ENCODE results near the gene FAM89B. TPM values are rescaled to one million over a fixed set of nuclear protein-coding genes. Genes with fewer than 3 reads are reported as not detected.

FAM89B gene
- total and polyA plus RNA-seq, 2 donors (not counting 1 experiment from before 2014, with no cell fraction given): 17.5 to 18.2 TPM

DNA sequence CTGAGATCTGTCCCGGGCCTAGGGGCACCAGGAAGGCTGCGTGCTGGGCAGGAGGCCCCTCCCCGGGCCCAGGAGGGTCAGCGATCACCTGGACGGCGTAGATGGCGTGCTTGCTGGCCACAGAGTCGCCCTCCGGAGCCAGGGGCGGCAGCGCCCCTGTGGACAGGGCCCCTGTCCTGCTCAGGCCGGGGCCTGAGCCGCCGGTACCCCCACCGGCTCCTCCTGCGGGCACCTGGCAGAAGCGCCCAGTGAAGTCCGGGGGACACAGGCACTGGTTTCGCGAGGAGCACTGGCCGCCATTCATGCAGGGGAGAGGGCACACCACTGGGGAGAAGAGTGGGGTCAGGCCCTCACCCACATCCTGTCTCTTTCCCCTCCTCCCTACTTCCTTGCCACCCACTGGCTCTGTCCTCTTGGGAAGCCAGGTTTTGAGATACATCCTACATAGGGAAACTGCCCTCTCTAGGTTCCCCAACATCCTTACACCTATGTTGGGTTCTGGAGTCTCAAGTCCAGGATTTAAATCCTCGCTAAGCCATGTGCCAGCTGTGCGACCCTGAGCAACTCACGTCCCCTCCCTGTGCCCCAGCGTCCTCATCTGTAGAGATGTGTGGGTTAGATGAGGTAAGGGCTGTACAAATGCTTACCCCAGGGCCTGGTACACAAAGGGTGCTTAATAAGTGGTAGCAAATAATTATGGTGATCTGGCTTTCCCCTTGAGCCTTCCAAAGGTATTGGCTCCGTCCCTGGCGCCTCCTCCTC, 18.1 kb upstream of the FAM89B start:
- Histone ChIP-seq H3K4me3 (replicated peaks in 1 of 4; ENCODE audit: control extremely low read depth in 1 of 4, insufficient read depth in 1 of 4, low read depth in 3 of 4, low read length in 4 of 4) (no peak overlapping the region), H3K4me2 (ENCODE audit: extremely low read depth, insufficient read depth, low read length) (no peak overlapping the region), H3K9ac (ENCODE audit: insufficient read depth, low read length) (no peak overlapping the region), H3K27ac (ENCODE audit: insufficient read depth, low read length) (no peak overlapping the region), H3K36me3 (ENCODE audit: control insufficient read depth, insufficient read depth, low read length) (peaks cover 7% of the 10 kb centered on the region), H2AFZ (ENCODE audit: low read length) (no peak overlapping the region), H3K27me3 (ENCODE audit: control insufficient read depth, insufficient read depth, low read length) (no peaks in the 10 kb centered on the region), H4K20me1 (ENCODE audit: control insufficient read depth, extremely low read depth, insufficient read depth, low read length) (no peaks in the 10 kb centered on the region), H3K9me3 (ENCODE audit: control insufficient read depth, insufficient read depth, low read depth, low read length) (no peaks in the 10 kb centered on the region), H3K4me1 (ENCODE audit: control insufficient read depth, extremely low read depth, insufficient read depth, low read length) (peaks cover 28% of the 10 kb centered on the region), H3K79me2 (ENCODE audit: control insufficient read depth, insufficient read depth, low read length) (peaks cover 15% of the 10 kb centered on the region)
- DNase-seq (ENCODE audit: low read depth in 2 of 2): no peak
- TF ChIP-seq EZH2 (IDR thresholded peaks at IDR 0.05; ENCODE audit: low read length, missing control alignments): no peak
- TF ChIP-seq, protein P1, sequence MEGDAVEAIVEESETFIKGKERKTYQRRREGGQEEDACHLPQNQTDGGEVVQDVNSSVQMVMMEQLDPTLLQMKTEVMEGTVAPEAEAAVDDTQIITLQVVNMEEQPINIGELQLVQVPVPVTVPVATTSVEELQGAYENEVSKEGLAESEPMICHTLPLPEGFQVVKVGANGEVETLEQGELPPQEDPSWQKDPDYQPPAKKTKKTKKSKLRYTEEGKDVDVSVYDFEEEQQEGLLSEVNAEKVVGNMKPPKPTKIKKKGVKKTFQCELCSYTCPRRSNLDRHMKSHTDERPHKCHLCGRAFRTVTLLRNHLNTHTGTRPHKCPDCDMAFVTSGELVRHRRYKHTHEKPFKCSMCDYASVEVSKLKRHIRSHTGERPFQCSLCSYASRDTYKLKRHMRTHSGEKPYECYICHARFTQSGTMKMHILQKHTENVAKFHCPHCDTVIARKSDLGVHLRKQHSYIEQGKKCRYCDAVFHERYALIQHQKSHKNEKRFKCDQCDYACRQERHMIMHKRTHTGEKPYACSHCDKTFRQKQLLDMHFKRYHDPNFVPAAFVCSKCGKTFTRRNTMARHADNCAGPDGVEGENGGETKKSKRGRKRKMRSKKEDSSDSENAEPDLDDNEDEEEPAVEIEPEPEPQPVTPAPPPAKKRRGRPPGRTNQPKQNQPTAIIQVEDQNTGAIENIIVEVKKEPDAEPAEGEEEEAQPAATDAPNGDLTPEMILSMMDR (conservative IDR thresholded peaks at IDR 0.05 in 1 of 2, IDR thresholded peaks at IDR 0.05 in 1 of 2; ENCODE audit: low read depth in 1 of 2, low read length in 2 of 2): no peak

GRCh38 chr11:65554842-65555430, 17.4 kb upstream of the FAM89B start:
- H3K4me2 ChIP-seq (ENCODE audit: extremely low read depth, insufficient read depth, low read length): peak overlapping the region; percentile 37
- peaks cover 33% of the 10 kb centered on the region for H3K4me1 ChIP-seq (ENCODE audit: control insufficient read depth, extremely low read depth, insufficient read depth, low read length)
- peaks cover 7% of the 10 kb centered on the region for H3K36me3 ChIP-seq (ENCODE audit: control insufficient read depth, insufficient read depth, low read length)
- no peak overlapping the region for H3K4me3 ChIP-seq (replicated peaks in 1 of 4; ENCODE audit: control extremely low read depth in 1 of 4, insufficient read depth in 1 of 4, low read depth in 3 of 4, low read length in 4 of 4)
- no peaks in the 10 kb centered on the region for H3K9me3 ChIP-seq (ENCODE audit: control insufficient read depth, insufficient read depth, low read depth, low read length)
- peak overlapping the region; percentile 68 for H3K27ac ChIP-seq (ENCODE audit: insufficient read depth, low read length)
- H4K20me1 ChIP-seq (ENCODE audit: control insufficient read depth, extremely low read depth, insufficient read depth, low read length): no peaks in the 10 kb centered on the region
- DNase-seq (ENCODE audit: low read depth in 2 of 2): no peak
- H3K9ac ChIP-seq (ENCODE audit: insufficient read depth, low read length): no peak overlapping the region
- no peaks in the 10 kb centered on the region for H3K27me3 ChIP-seq (ENCODE audit: control insufficient read depth, insufficient read depth, low read length)
- TF ChIP-seq EZH2 (IDR thresholded peaks at IDR 0.05; ENCODE audit: low read length, missing control alignments): no peak
- TF ChIP-seq, protein P1 (conservative IDR thresholded peaks at IDR 0.05 in 1 of 2, IDR thresholded peaks at IDR 0.05 in 1 of 2; ENCODE audit: low read depth in 1 of 2, low read length in 2 of 2): no peak
- peaks cover 15% of the 10 kb centered on the region for H3K79me2 ChIP-seq (ENCODE audit: control insufficient read depth, insufficient read depth, low read length)
- no peak overlapping the region for H2AFZ ChIP-seq (ENCODE audit: low read length)

DNA sequence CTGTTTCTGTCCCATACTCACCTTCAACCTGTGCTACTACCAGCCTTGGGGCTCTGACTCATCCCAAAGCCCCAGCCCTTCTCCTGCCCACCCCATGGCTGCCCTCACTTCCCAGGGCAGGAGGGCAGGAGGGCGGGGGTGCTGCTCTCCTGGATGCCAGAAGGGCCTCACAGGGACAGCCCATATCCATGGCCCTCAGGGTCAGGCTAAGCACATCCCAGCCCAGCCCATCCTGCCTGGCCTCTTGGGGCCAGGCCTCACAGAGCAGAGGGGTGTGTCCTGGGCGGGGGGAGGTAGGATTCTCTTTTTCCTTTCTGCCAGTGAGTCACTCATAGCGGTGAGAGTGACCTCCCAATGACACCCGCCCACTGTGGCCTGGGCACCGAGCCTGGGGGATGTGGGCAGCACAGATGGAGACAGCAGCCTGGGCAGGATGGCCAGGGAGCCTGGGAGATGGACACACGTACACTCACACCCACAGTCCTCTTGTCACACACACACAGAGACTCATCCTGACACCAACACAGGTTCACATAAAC, 16.6 kb upstream of the FAM89B start:
- Histone ChIP-seq H3K4me1 (ENCODE audit: control insufficient read depth, extremely low read depth, insufficient read depth, low read length) (peaks cover 40% of the 10 kb centered on the region), H3K27me3 (ENCODE audit: control insufficient read depth, insufficient read depth, low read length) (no peaks in the 10 kb centered on the region), H3K4me3 (replicated peaks in 1 of 4; ENCODE audit: control extremely low read depth in 1 of 4, insufficient read depth in 1 of 4, low read depth in 3 of 4, low read length in 4 of 4) (peak overlapping the region in 3 of 4 experiments; percentile 7 to 32 (median 13)), H3K36me3 (ENCODE audit: control insufficient read depth, insufficient read depth, low read length) (peaks cover 7% of the 10 kb centered on the region), H3K9ac (ENCODE audit: insufficient read depth, low read length) (peak overlapping the region; percentile 4), H3K4me2 (ENCODE audit: extremely low read depth, insufficient read depth, low read length) (peak overlapping the region; percentile 62), H3K27ac (ENCODE audit: insufficient read depth, low read length) (peak overlapping the region; percentile 68), H3K9me3 (ENCODE audit: control insufficient read depth, insufficient read depth, low read depth, low read length) (no peaks in the 10 kb centered on the region), H3K79me2 (ENCODE audit: control insufficient read depth, insufficient read depth, low read length) (peaks cover 15% of the 10 kb centered on the region), H2AFZ (ENCODE audit: low read length) (no peak overlapping the region), H4K20me1 (ENCODE audit: control insufficient read depth, extremely low read depth, insufficient read depth, low read length) (no peaks in the 10 kb centered on the region)
- no peak for TF ChIP-seq EZH2 (IDR thresholded peaks at IDR 0.05; ENCODE audit: low read length, missing control alignments)
- TF ChIP-seq, protein P1 (conservative IDR thresholded peaks at IDR 0.05 in 1 of 2, IDR thresholded peaks at IDR 0.05 in 1 of 2; ENCODE audit: low read depth in 1 of 2, low read length in 2 of 2): no peak
- DNase-seq (ENCODE audit: low read depth in 2 of 2): peak; percentile 82 to 90

Measured in fibroblast of lung (primary cell).